ENCODE measurements around the gene CWF19L1. TPM values are rescaled to one million over a fixed set of nuclear protein-coding genes. Genes with fewer than 3 reads are reported as not detected.
A peak's percentile ranks its signal among the peaks of the same experiment; 100 is the strongest.

CWF19L1 gene
- total and polyA plus RNA-seq, 2 of the 13 experiments (the other 11 are each of a cell fraction or from before 2014, with no cell fraction given), result 13.6 to 42.1 TPM

- TF ChIP-seq DPF2 (CRISPR knock-in tag; IDR thresholded peaks at IDR 0.05; ENCODE audit: borderline replicate concordance, low read depth) (no peak; the same call in 1 of the 2 replicates), TBX2 (CRISPR knock-in tag; IDR thresholded peaks at IDR 0.05; ENCODE audit: borderline replicate concordance) (peak; percentile 76), ZBTB7A (CRISPR knock-in tag; IDR thresholded peaks at IDR 0.05) (no peak), ZSCAN31 (CRISPR knock-in tag; IDR thresholded peaks at IDR 0.05; ENCODE audit: low read depth) (peak; percentile 68; the same call in 1 of the 2 replicates), FUBP1 (CRISPR knock-in tag; IDR thresholded peaks at IDR 0.05; ENCODE audit: borderline replicate concordance) (no peak), ATF3 (CRISPR knock-in tag; IDR thresholded peaks at IDR 0.05) (no peak), STAT6 (CRISPR knock-in tag; IDR thresholded peaks at IDR 0.05; ENCODE audit: borderline replicate concordance) (no peak), NBN (conservative IDR thresholded peaks at IDR 0.05) (no peak), NKX3-1 (CRISPR knock-in tag; IDR thresholded peaks at IDR 0.05) (peak; percentile 69; the same call in 1 of the 2 replicates), ZNF205 (CRISPR knock-in tag; IDR thresholded peaks at IDR 0.05) (no peak), MXD3 (CRISPR knock-in tag; IDR thresholded peaks at IDR 0.05) (no peak), ZFYVE20 (CRISPR knock-in tag; IDR thresholded peaks at IDR 0.05; ENCODE audit: borderline replicate concordance, low read depth) (no peak), NFYC (CRISPR knock-in tag; IDR thresholded peaks at IDR 0.05) (no peak), SMARCC2 (IDR thresholded peaks at IDR 0.05) (no peak), ZBTB38 (CRISPR knock-in tag; IDR thresholded peaks at IDR 0.05) (no peak), ZNF616 (CRISPR knock-in tag; IDR thresholded peaks at IDR 0.05; ENCODE audit: low read depth) (peak; percentile 41; the same call in 1 of the 2 replicates), ZNF383 (CRISPR knock-in tag; IDR thresholded peaks at IDR 0.05; ENCODE audit: borderline replicate concordance) (no peak; the same call in 1 of the 2 replicates), ZNF263 (CRISPR knock-in tag; IDR thresholded peaks at IDR 0.05) (peak; percentile 12; the same call in 1 of the 2 replicates), PAX8 (CRISPR knock-in tag; IDR thresholded peaks at IDR 0.05; ENCODE audit: borderline replicate concordance) (no peak), ZFX (CRISPR knock-in tag; IDR thresholded peaks at IDR 0.05; ENCODE audit: low read depth) (peak; percentile 87), ZNF280B (CRISPR knock-in tag; IDR thresholded peaks at IDR 0.05; ENCODE audit: borderline replicate concordance) (peak; percentile 86; the same call in 1 of the 2 replicates)
Observed at GRCh38 chr10:100286051-100287033, 18.9 kb upstream of the CWF19L1 start, which contains the start of gene BLOC1S2 (continued).

Data from HepG2 (cell line).